ENCODE measurements around the gene BRMS1. TPM values are rescaled to one million over a fixed set of nuclear protein-coding genes. Genes with fewer than 3 reads are reported as not detected.
"Not testable (repeated sequence)": the region's sequence is repeated elsewhere in the genome, so short reads cannot be mapped to it uniquely, and the experiment has no call there.

The BRMS1 gene
- total RNA-seq = 18.7 TPM

GRCh38 chr11:66344550-66345315 lies at the start of gene BRMS1:
BRMS1 (minus strand) TSS chr11:66345104; CDS start chr11:66342234, 2,870 bp downstream.
- ATAC-seq (peak; percentile 96), DNase-seq (ENCODE audit: low spot score) (peak; percentile 99)
- intact Hi-C loops (cut with DNase I) = no loop called here

GRCh38 chr11:66393954-66394353 lies 49.0 kb upstream of the BRMS1 start:
- ATAC-seq = no peak
- intact Hi-C loops (cut with DNase I) = no loop called here
- no peak for DNase-seq (ENCODE audit: low spot score)

- intact Hi-C loops (cut with DNase I) = no loop called here
- no peak for DNase-seq (ENCODE audit: low spot score)
- no peak for ATAC-seq
Measured at GRCh38 chr11:66391322-66391721, 46.4 kb upstream of the BRMS1 start.

GRCh38 chr11:66388780-66389386 lies 44.0 kb upstream of the BRMS1 start:
- DNase-seq (ENCODE audit: low spot score) = peak; percentile 69
- intact Hi-C loops (cut with DNase I) = no loop called here
- no peak for ATAC-seq

- ATAC-seq = peak; percentile 83
- intact Hi-C loops (cut with DNase I) = no loop called here
- peak; percentile 91 for DNase-seq (ENCODE audit: low spot score)
Measured at GRCh38 chr11:66386171-66387069, 41.5 kb upstream of the BRMS1 start.

GRCh38 chr11:66384316-66384715 lies 39.4 kb upstream of the BRMS1 start:
- intact Hi-C loops (cut with DNase I); DNase-seq (ENCODE audit: low spot score); ATAC-seq: not testable (repeated sequence)

- intact Hi-C loops (cut with DNase I); DNase-seq (ENCODE audit: low spot score); ATAC-seq: not testable (repeated sequence)
Measured at GRCh38 chr11:66380264-66380663, 35.4 kb upstream of the BRMS1 start.

- DNase-seq (ENCODE audit: low spot score); ATAC-seq; intact Hi-C loops (cut with DNase I): not testable (repeated sequence)
Measured at GRCh38 chr11:66373690-66374287, 28.9 kb upstream of the BRMS1 start.

- DNase-seq (ENCODE audit: low spot score) (no peak), ATAC-seq (no peak)
- intact Hi-C loops (cut with DNase I) = no loop called here
Measured at GRCh38 chr11:66373265-66373664, 28.4 kb upstream of the BRMS1 start.

- intact Hi-C loops (cut with DNase I) = no loop called here
- no peak for DNase-seq (ENCODE audit: low spot score)
- peak; percentile 57 for ATAC-seq
Measured at GRCh38 chr11:66371627-66372415, 26.9 kb upstream of the BRMS1 start, which contains the start of gene SLC29A2. SLC29A2 (minus strand) TSS chr11:66371760; CDS start chr11:66371591, 169 bp downstream.

- intact Hi-C loops (cut with DNase I) = no loop called here
- ATAC-seq = no peak
- no peak for DNase-seq (ENCODE audit: low spot score)
Measured at GRCh38 chr11:66369073-66369894, 24.4 kb upstream of the BRMS1 start.

GRCh38 chr11:66368484-66368883 lies 23.6 kb upstream of the BRMS1 start:
- intact Hi-C loops (cut with DNase I) = no loop called here
- DNase-seq (ENCODE audit: low spot score) = no peak
- no peak for ATAC-seq

GRCh38 chr11:66367561-66368312 lies 22.8 kb upstream of the BRMS1 start:
- DNase-seq (ENCODE audit: low spot score) (no peak), ATAC-seq (no peak)
- intact Hi-C loops (cut with DNase I) = no loop called here

GRCh38 chr11:66366844-66367477 lies 22.1 kb upstream of the BRMS1 start:
- no peak for DNase-seq (ENCODE audit: low spot score)
- no peak for ATAC-seq
- intact Hi-C loops (cut with DNase I) = no loop called here

- no peak for ATAC-seq
- no peak for DNase-seq (ENCODE audit: low spot score)
- intact Hi-C loops (cut with DNase I) = no loop called here
Measured at GRCh38 chr11:66365711-66366619, 21.1 kb upstream of the BRMS1 start.

Data from sciatic nerve (tissue), 2 donors.